Activated B cell treated with CpG ODN at 0.5 μM for 24 hours (primary cell): ENCODE results near the gene FAM163A. TPM values are rescaled to one million over a fixed set of nuclear protein-coding genes. Genes with fewer than 3 reads are reported as not detected.
"Not testable (repeated sequence)": the region's sequence is repeated elsewhere in the genome, so short reads cannot be mapped to it uniquely, and the experiment has no call there.

Experiments used
- ATAC-seq: fragments of 200-7000 bp; cut with Tn5 transposase; one replicate; pipeline ENCODE4 v1.10.0; 2021; ENCODE audit warnings: low read depth, mild to moderate bottlenecking, moderate library complexity
- CTCF ChIA-PET: fragments of 350-600 bp; sonication (Branson Sonifier 250); formaldehyde crosslinking; loops from one replicate; lab custom pipeline; 2021; ENCODE audit warnings: antibody characterized with exemption; lab: Charles Lee
- POLR2A ChIA-PET: fragments of 350-600 bp; sonication (Branson Sonifier 250); formaldehyde crosslinking; loops from one replicate; lab custom pipeline; 2021; ENCODE audit warnings: antibody characterized with exemption; lab: Charles Lee
- DNase-seq: peaks from one replicate; pipeline ENCODE4 v3.0.0; 2022
- H3K27ac Mint-ChIP-seq: one replicate; pipeline ENCODE4 v1.8.0; 2020; ENCODE audit warnings: mixed read lengths
- H3K27me3 Mint-ChIP-seq: one replicate; pipeline ENCODE4 v1.8.0; 2021; ENCODE audit warnings: mixed read lengths
- H3K36me3 Mint-ChIP-seq: one replicate; pipeline ENCODE4 v1.8.0; 2021; ENCODE audit warnings: low read depth, mixed read lengths
- H3K4me1 Mint-ChIP-seq: one replicate; pipeline ENCODE4 v1.8.0; 2021; ENCODE audit warnings: mixed read lengths
- H3K4me3 Mint-ChIP-seq: one replicate; pipeline ENCODE4 v1.8.0; 2020; ENCODE audit warnings: mild to moderate bottlenecking, mixed read lengths
- H3K9me3 Mint-ChIP-seq: one replicate; pipeline ENCODE4 v1.8.0; 2020; ENCODE audit warnings: mixed read lengths
- CTCF ChIP-seq: fragments of 200-600 bp; IDR thresholded peaks from one replicate; pipeline ENCODE4 v1.8.0; 2022; ENCODE audit warnings: antibody characterized with exemption, mild to moderate bottlenecking
- intact Hi-C: fragments of 100-400 bp; cut with micrococcal nuclease; formaldehyde crosslinking; loops from one replicate; pipeline ENCODE4 v1.15.1; 2024
- total RNA-seq: library from RNA; stranded (reverse); gene quantifications from 2 replicates; pipeline ENCODE4 v1.2.3, GENCODE V29; 2022

The FAM163A gene
- total RNA-seq, 1 donor from 2014 or later: not detected

GRCh38 chr1:179831852-179832699 is 89.0 kb downstream of the FAM163A start:
- ATAC-seq: no peak
- TF ChIP-seq CTCF: no peak
- Mint-ChIP-seq H3K27me3 (peaks cover 3% of the 10 kb centered on the region), H3K27ac (no peak overlapping the region), H3K9me3 (no peaks in the 10 kb centered on the region), H3K4me3 (no peak overlapping the region), H3K4me1 (peaks cover 6% of the 10 kb centered on the region), H3K36me3 (peaks cover 4% of the 10 kb centered on the region)
- intact Hi-C loops: no loop called here
- DNase-seq: no peak
- CTCF ChIA-PET: interaction anchor here (0.8 kb wide), 1 partner anchor 22 kb away, joined by 3 read pairs; no protein-coding TSS in a partner anchor
- POLR2A ChIA-PET: no interaction called here

- CTCF ChIA-PET, POLR2A ChIA-PET, intact Hi-C loops, H3K27me3 Mint-ChIP-seq, DNase-seq, H3K27ac Mint-ChIP-seq, ATAC-seq, H3K4me1 Mint-ChIP-seq, H3K4me3 Mint-ChIP-seq, H3K9me3 Mint-ChIP-seq: not testable (repeated sequence)
- H3K36me3 Mint-ChIP-seq: peaks cover 20% of the 10 kb centered on the region
These were observed 93.8 kb downstream of the FAM163A start for GRCh38 chr1:179836686-179837445.

- ChIA-PET POLR2A (no interaction called here), CTCF (no interaction called here)
- H3K27ac Mint-ChIP-seq: no peak overlapping the region
- intact Hi-C loops: no loop called here
- DNase-seq (no peak), ATAC-seq (no peak)
- H3K4me1 Mint-ChIP-seq: no peaks in the 10 kb centered on the region
- peaks cover 32% of the 10 kb centered on the region for H3K36me3 Mint-ChIP-seq
- TF ChIP-seq CTCF: no peak
- H3K9me3 Mint-ChIP-seq: no peaks in the 10 kb centered on the region
- H3K4me3 Mint-ChIP-seq: no peak overlapping the region
- H3K27me3 Mint-ChIP-seq: no peaks in the 10 kb centered on the region
These were observed 97.0 kb downstream of the FAM163A start for GRCh38 chr1:179840107-179840506.

- Mint-ChIP-seq H3K27me3 (no peaks in the 10 kb centered on the region), H3K36me3 (peaks cover 76% of the 10 kb centered on the region), H3K27ac (no peak overlapping the region), H3K4me1 (no peaks in the 10 kb centered on the region), H3K4me3 (no peak overlapping the region), H3K9me3 (no peaks in the 10 kb centered on the region)
- no peak for DNase-seq
- POLR2A ChIA-PET: no interaction called here
- no peak for ATAC-seq
- intact Hi-C loops: no loop called here
- CTCF ChIA-PET: no interaction called here
- TF ChIP-seq CTCF: no peak
These were observed 105.1 kb downstream of the FAM163A start for GRCh38 chr1:179848233-179848632.

- DNase-seq: no peak
- Mint-ChIP-seq H3K36me3 (peaks cover 72% of the 10 kb centered on the region), H3K4me1 (no peaks in the 10 kb centered on the region), H3K27ac (no peak overlapping the region), H3K4me3 (no peak overlapping the region), H3K27me3 (no peaks in the 10 kb centered on the region), H3K9me3 (no peaks in the 10 kb centered on the region)
- no peak for TF ChIP-seq CTCF
- intact Hi-C loops: no loop called here
- ATAC-seq: no peak
- ChIA-PET CTCF (interaction anchor here (0.9 kb wide), 1 partner anchor 12 kb away, joined by 3 read pairs; no protein-coding TSS in a partner anchor), POLR2A (no interaction called here)
These were observed 110.0 kb downstream of the FAM163A start for GRCh38 chr1:179853102-179853501.

- POLR2A ChIA-PET, H3K27ac Mint-ChIP-seq, H3K27me3 Mint-ChIP-seq, DNase-seq, intact Hi-C loops, ATAC-seq, H3K4me1 Mint-ChIP-seq, H3K9me3 Mint-ChIP-seq, H3K4me3 Mint-ChIP-seq, CTCF ChIA-PET: not testable (repeated sequence)
- peaks cover 58% of the 10 kb centered on the region for H3K36me3 Mint-ChIP-seq
These were observed 112.7 kb downstream of the FAM163A start for GRCh38 chr1:179855831-179856230.
